SK-N-SH treated with all-trans-retinoic acid at 6 μM for 48 hours (cell line): ENCODE data around the gene USP43.

Experiments
- ATAC-seq: fragments of 200-7000 bp; cut with Tn5 transposase; 3 replicates; pipeline ENCODE4 v1.9.1; 2020; ENCODE audit warnings: mild to moderate bottlenecking, moderate library complexity
- ARNTL ChIP-seq: fragments of 450-650 bp; formaldehyde crosslinking; IDR thresholded peaks from 2 replicates; pipeline ENCODE4 v1.5.0; 2020; ENCODE audit warnings: low read depth, mild to moderate bottlenecking, moderate library complexity, borderline replicate concordance
- BACH2 ChIP-seq: fragments of 250-450 bp; sonication (Bioruptor Pico); IDR thresholded peaks from 2 replicates; pipeline ENCODE4 v1.9.0; 2021; ENCODE audit warnings: mild to moderate bottlenecking, borderline replicate concordance
- CREB5 ChIP-seq: fragments of 250-450 bp; sonication (Bioruptor Pico); IDR thresholded peaks from 2 replicates; pipeline ENCODE4 v1.5.1; 2020; ENCODE audit warnings: low read depth, mild to moderate bottlenecking, moderate library complexity
- CSDC2 ChIP-seq: fragments of 250-450 bp; sonication (Bioruptor Pico); IDR thresholded peaks from 2 replicates; pipeline ENCODE4 v1.5.0; 2020; ENCODE audit warnings: mild to moderate bottlenecking, moderate library complexity
- CSRNP3 ChIP-seq: fragments of 250-450 bp; sonication (Bioruptor Pico); IDR thresholded peaks from 2 replicates; pipeline ENCODE4 v1.5.1; 2021; ENCODE audit warnings: mild to moderate bottlenecking, moderate library complexity
- ESRRG ChIP-seq: fragments of 250-450 bp; sonication (Bioruptor Pico); IDR thresholded peaks from 2 replicates; pipeline ENCODE4 v1.6.1; 2021; ENCODE audit warnings: mild to moderate bottlenecking
- GLIS3 ChIP-seq: fragments of 250-450 bp; sonication (Bioruptor Pico); IDR thresholded peaks from 2 replicates; pipeline ENCODE4 v1.5.0; 2020; ENCODE audit warnings: mild to moderate bottlenecking, moderate library complexity
- ISL1 ChIP-seq: fragments of 250-450 bp; sonication (Bioruptor Pico); IDR thresholded peaks from 2 replicates; pipeline ENCODE4 v2.1.2; 2022; ENCODE audit warnings: mild to moderate bottlenecking, moderate library complexity
- OSR1 ChIP-seq: fragments of 250-450 bp; sonication (Bioruptor Pico); IDR thresholded peaks from 2 replicates; pipeline ENCODE4 v1.8.0; 2022; ENCODE audit warnings: moderate library complexity, mild to moderate bottlenecking, inconsistent platforms
- PATZ1 ChIP-seq: fragments of 250-450 bp; sonication (Bioruptor Pico); IDR thresholded peaks from 2 replicates; pipeline ENCODE4 v1.8.0; 2020; ENCODE audit warnings: mild to moderate bottlenecking, moderate library complexity, borderline replicate concordance
- POU6F1 ChIP-seq: fragments of 250-450 bp; sonication (Bioruptor Pico); IDR thresholded peaks from 2 replicates; pipeline ENCODE4 v1.8.0; 2021; ENCODE audit warnings: low read depth, mild to moderate bottlenecking, moderate library complexity, borderline replicate concordance
- PPARA ChIP-seq: fragments of 250-450 bp; sonication (Bioruptor Pico); IDR thresholded peaks from 2 replicates; pipeline ENCODE4 v1.5.0; 2020; ENCODE audit warnings: mild to moderate bottlenecking, borderline replicate concordance
- RARB ChIP-seq: fragments of 250-450 bp; sonication (Bioruptor Pico); IDR thresholded peaks from 2 replicates; pipeline ENCODE4 v1.8.0; 2021; ENCODE audit warnings: mild to moderate bottlenecking, moderate library complexity
- SNAI2 ChIP-seq: fragments of 250-450 bp; sonication (Bioruptor Pico); IDR thresholded peaks from 2 replicates; pipeline ENCODE4 v1.5.0; 2020; ENCODE audit warnings: mild to moderate bottlenecking, moderate library complexity
- TCF4 ChIP-seq: fragments of 250-450 bp; sonication (Bioruptor Pico); IDR thresholded peaks from 2 replicates; pipeline ENCODE4 v1.8.0; 2021; ENCODE audit warnings: mild to moderate bottlenecking, moderate library complexity, borderline replicate concordance
- TOX ChIP-seq: fragments of 250-450 bp; sonication (Bioruptor Pico); IDR thresholded peaks from 2 replicates; pipeline ENCODE4 v1.8.0; 2021; ENCODE audit warnings: mild to moderate bottlenecking, moderate library complexity, borderline replicate concordance
- TSHZ2 ChIP-seq: fragments of 250-450 bp; sonication (Bioruptor Pico); IDR thresholded peaks from 2 replicates; pipeline ENCODE4 v1.5.0; 2020; ENCODE audit warnings: mild to moderate bottlenecking, moderate library complexity
- ZC3H10 ChIP-seq: fragments of 250-450 bp; sonication (Bioruptor Pico); IDR thresholded peaks from 2 replicates; pipeline ENCODE4 v1.5.1; 2021; ENCODE audit warnings: mild to moderate bottlenecking, moderate library complexity
- ZFP3 ChIP-seq: fragments of 250-450 bp; sonication (Bioruptor Pico); IDR thresholded peaks from 2 replicates; pipeline ENCODE4 v1.5.0; 2020; ENCODE audit warnings: mild to moderate bottlenecking, moderate library complexity
- ZNF565 ChIP-seq: fragments of 450-650 bp; formaldehyde crosslinking; conservative IDR thresholded peaks from 2 replicates; pipeline ENCODE4 v1.5.0; 2020; ENCODE audit warnings: low read depth, mild to moderate bottlenecking, moderate library complexity
- ZNF70 ChIP-seq: fragments of 450-650 bp; formaldehyde crosslinking; IDR thresholded peaks from 2 replicates; pipeline ENCODE4 v1.5.0; 2020; ENCODE audit warnings: mild to moderate bottlenecking, moderate library complexity
- ZNF8 ChIP-seq: fragments of 450-650 bp; formaldehyde crosslinking; IDR thresholded peaks from 2 replicates; pipeline ENCODE4 v1.5.0; 2020; ENCODE audit warnings: mild to moderate bottlenecking, moderate library complexity

USP43 gene

GRCh38 chr17:9771465-9771864 is 126.1 kb downstream of the USP43 start:
- no peak for TF ChIP-seq TCF4 (CRISPR knock-in tag)
- TF ChIP-seq CREB5 (CRISPR knock-in tag), result no peak
- TF ChIP-seq ZNF8, result no peak
- no peak for TF ChIP-seq ZNF565 (CRISPR knock-in tag)
- ATAC-seq, result no peak

- no peak for ATAC-seq
- no peak for TF ChIP-seq BACH2 (CRISPR knock-in tag)
- TF ChIP-seq POU6F1 (CRISPR knock-in tag), result no peak
- no peak for TF ChIP-seq ZNF8
- TF ChIP-seq ISL1, result no peak
- no peak for TF ChIP-seq ESRRG (CRISPR knock-in tag)
- TF ChIP-seq PATZ1 (CRISPR knock-in tag), result no peak
- TF ChIP-seq ZNF70 (CRISPR knock-in tag), result no peak
- TF ChIP-seq RARB (CRISPR knock-in tag), result no peak
- TF ChIP-seq TSHZ2 (CRISPR knock-in tag), result no peak
- TF ChIP-seq TOX (CRISPR knock-in tag), result no peak
- no peak for TF ChIP-seq CSRNP3
- no peak for TF ChIP-seq CSDC2 (CRISPR knock-in tag)
- no peak for TF ChIP-seq PPARA (CRISPR knock-in tag)
- TF ChIP-seq GLIS3 (CRISPR knock-in tag), result no peak
- no peak for TF ChIP-seq OSR1 (CRISPR knock-in tag)
- TF ChIP-seq ZFP3 (CRISPR knock-in tag), result no peak
- no peak for TF ChIP-seq CREB5 (CRISPR knock-in tag)
- TF ChIP-seq SNAI2 (CRISPR knock-in tag), result no peak
- TF ChIP-seq ARNTL, result no peak
- no peak for TF ChIP-seq ZC3H10 (CRISPR knock-in tag)
Measured at GRCh38 chr17:9772658-9773057, 127.3 kb downstream of the USP43 start.

- TF ChIP-seq ZNF565 (CRISPR knock-in tag) (no peak), TOX (CRISPR knock-in tag) (no peak), CSRNP3 (no peak), ZNF70 (CRISPR knock-in tag) (no peak), TCF4 (CRISPR knock-in tag) (no peak), RARB (CRISPR knock-in tag) (no peak), ZC3H10 (CRISPR knock-in tag) (no peak), SNAI2 (CRISPR knock-in tag) (no peak), ARNTL (no peak), GLIS3 (CRISPR knock-in tag) (no peak), TSHZ2 (CRISPR knock-in tag) (no peak)
- no peak for ATAC-seq
Measured at GRCh38 chr17:9776911-9777310, 131.6 kb downstream of the USP43 start.
